ENCODE measurements around the gene ABCF2.

The ABCF2 gene

GRCh38 chr7:151195616-151196450, 31.2 kb downstream of the ABCF2 start:
- DNase-seq (ENCODE audit: extremely low read depth in 1 of 2, low read depth in 1 of 2): no peak

- DNase-seq (ENCODE audit: extremely low read depth in 1 of 2, low read depth in 1 of 2): no peak
Observed at GRCh38 chr7:151194188-151194587, 32.8 kb downstream of the ABCF2 start.

- DNase-seq (ENCODE audit: extremely low read depth in 1 of 2, low read depth in 1 of 2): no peak
Observed at GRCh38 chr7:151193203-151193978, 33.6 kb downstream of the ABCF2 start.

- DNase-seq (ENCODE audit: extremely low read depth in 1 of 2, low read depth in 1 of 2): no peak
Observed at GRCh38 chr7:151192002-151192539, 34.9 kb downstream of the ABCF2 start.

- DNase-seq (ENCODE audit: extremely low read depth in 1 of 2, low read depth in 1 of 2): no peak
Observed at GRCh38 chr7:151191544-151191943, 35.5 kb downstream of the ABCF2 start.

GRCh38 chr7:151189038-151189437, 38.0 kb downstream of the ABCF2 start:
- no peak for DNase-seq (ENCODE audit: extremely low read depth in 1 of 2, low read depth in 1 of 2)

- no peak for DNase-seq (ENCODE audit: extremely low read depth in 1 of 2, low read depth in 1 of 2)
Observed at GRCh38 chr7:151188252-151188542, 38.8 kb downstream of the ABCF2 start.

GRCh38 chr7:151187409-151188251, 39.4 kb downstream of the ABCF2 start:
- DNase-seq (ENCODE audit: extremely low read depth in 1 of 2, low read depth in 1 of 2): no peak

GRCh38 chr7:151186640-151187408, 40.2 kb downstream of the ABCF2 start, which contains the start of gene ASB10:
Gene ASB10, minus strand, starts transcription at chr7:151187250. Its CDS starts 120 bp downstream, at chr7:151187130.
- DNase-seq (ENCODE audit: extremely low read depth in 1 of 2, low read depth in 1 of 2): no peak

- DNase-seq (ENCODE audit: extremely low read depth in 1 of 2, low read depth in 1 of 2): no peak
Observed at GRCh38 chr7:151185762-151186639, 41.0 kb downstream of the ABCF2 start.

GRCh38 chr7:151181011-151181431, 46.0 kb downstream of the ABCF2 start:
- no peak for DNase-seq (ENCODE audit: extremely low read depth in 1 of 2, low read depth in 1 of 2)

GRCh38 chr7:151179946-151180345, 47.1 kb downstream of the ABCF2 start:
- DNase-seq (ENCODE audit: extremely low read depth in 1 of 2, low read depth in 1 of 2): no peak

GRCh38 chr7:151179287-151179860, 47.6 kb downstream of the ABCF2 start:
- no peak for DNase-seq (ENCODE audit: extremely low read depth in 1 of 2, low read depth in 1 of 2)

- DNase-seq (ENCODE audit: extremely low read depth in 1 of 2, low read depth in 1 of 2): no peak
Observed at GRCh38 chr7:151178831-151179230, 48.2 kb downstream of the ABCF2 start.

GRCh38 chr7:151178236-151178635, 48.8 kb downstream of the ABCF2 start:
- DNase-seq (ENCODE audit: extremely low read depth in 1 of 2, low read depth in 1 of 2): no peak

- DNase-seq (ENCODE audit: extremely low read depth in 1 of 2, low read depth in 1 of 2): no peak
Observed at GRCh38 chr7:151177310-151177709, 49.7 kb downstream of the ABCF2 start.

GRCh38 chr7:151176401-151176800, 50.6 kb downstream of the ABCF2 start:
- DNase-seq (ENCODE audit: extremely low read depth in 1 of 2, low read depth in 1 of 2): no peak

- no peak for DNase-seq (ENCODE audit: extremely low read depth in 1 of 2, low read depth in 1 of 2)
Observed at GRCh38 chr7:151175793-151176311, 51.2 kb downstream of the ABCF2 start.

All from stimulated activated CD8-positive, alpha-beta memory T cell treated with anti-CD3 and anti-CD28 coated beads, Interleukin-7, amount 100 ng/mL, for 48 hours (primary cell).